H1 (cell line): ENCODE results near the gene RBM14. TPM values are rescaled to one million over a fixed set of nuclear protein-coding genes. Genes with fewer than 3 reads are reported as not detected.
A peak's percentile ranks its signal among the peaks of the same experiment; 100 is the strongest.

Experiments used
- ATF3 ChIP-seq: IDR thresholded peaks from 2 replicates; pipeline ENCODE4 v1.6.1; 2011; ENCODE audit warnings: low read depth, mild to moderate bottlenecking, low read length; ENCODE audit not compliant: insufficient read depth
- CBX5 ChIP-seq: fragments of 300-800, 300-1000 bp; sonication (generic); IDR thresholded peaks from 2 replicates; pipeline ENCODE4 v1.7.1; 2016; ENCODE audit warnings: antibody characterized with exemption, low read length, low read depth
- E2F6 ChIP-seq: IDR thresholded peaks from 2 replicates; pipeline ENCODE4 v1.6.1; 2012; ENCODE audit warnings: inconsistent platforms
- EZH2 ChIP-seq: fragments of 200-600 bp; sonication (generic); IDR thresholded peaks from 2 replicates; pipeline ENCODE4 v1.7.1; 2012; ENCODE audit warnings: low read depth, mild to moderate bottlenecking, moderate library complexity, low read length, inconsistent platforms; ENCODE audit not compliant: severe bottlenecking
- HDAC2 ChIP-seq, 2 experiments: fragments of 300-600 bp in 1 of 2; sonication (generic) in 1 of 2; IDR thresholded peaks; 2 replicates each; pipeline ENCODE4 v1.6.1; 2011 to 2012; ENCODE audit warnings: low read depth in 2 of 2, low read length in 2 of 2, mild to moderate bottlenecking in 2 of 2, moderate library complexity in 2 of 2, borderline replicate concordance in 1 of 2, inconsistent platforms in 1 of 2
- HDAC6 ChIP-seq: IDR thresholded peaks from one replicate; pipeline ENCODE4 v1.7.1; 2012; ENCODE audit warnings: low read depth, mild to moderate bottlenecking, inconsistent platforms, low read length, moderate library complexity
- JUN ChIP-seq: IDR thresholded peaks from 2 replicates; pipeline ENCODE4 v1.6.1; 2011; ENCODE audit warnings: low read depth, mild to moderate bottlenecking, improper control_type of control experiment, low read length
- MAFK ChIP-seq: IDR thresholded peaks from 2 replicates; pipeline ENCODE4 v1.6.1; 2012; ENCODE audit warnings: low read depth, mild to moderate bottlenecking, improper control_type of control experiment, low read length
- PHF8 ChIP-seq: fragments of 200-600 bp; sonication (generic); conservative IDR thresholded peaks from 2 replicates; pipeline ENCODE4 v1.7.1; 2012; ENCODE audit warnings: low read depth, mild to moderate bottlenecking, inconsistent platforms, low read length, moderate library complexity
- POU5F1 ChIP-seq: IDR thresholded peaks from 2 replicates; pipeline ENCODE4 v1.6.1; 2011; ENCODE audit warnings: low read depth, mild to moderate bottlenecking, low read length, moderate library complexity
- RBBP5 ChIP-seq: IDR thresholded peaks from 2 replicates; pipeline ENCODE4 v1.7.1; 2012; ENCODE audit warnings: low read depth, mild to moderate bottlenecking, inconsistent platforms, low read length, moderate library complexity, borderline replicate concordance
- RFX5 ChIP-seq: IDR thresholded peaks from 2 replicates; pipeline ENCODE4 v1.6.1; 2011; ENCODE audit warnings: low read depth, low read length, improper control_type of control experiment, borderline replicate concordance
- RXRA ChIP-seq: IDR thresholded peaks from 2 replicates; pipeline ENCODE4 v1.6.1; 2011; ENCODE audit warnings: low read depth, mild to moderate bottlenecking, low read length, moderate library complexity; ENCODE audit not compliant: insufficient read depth
- SAP30 ChIP-seq: fragments of 300-600 bp; sonication (generic); IDR thresholded peaks from 2 replicates; pipeline ENCODE4 v1.7.1; 2012; ENCODE audit warnings: low read length, moderate library complexity, mild to moderate bottlenecking, inconsistent platforms; ENCODE audit not compliant: insufficient read depth, insufficient replicate concordance
- SIRT6 ChIP-seq: IDR thresholded peaks from one replicate; pipeline ENCODE4 v1.7.1; 2012; ENCODE audit warnings: low read length, inconsistent platforms
- SIX5 ChIP-seq: IDR thresholded peaks from 2 replicates; pipeline ENCODE4 v1.6.1; 2011; ENCODE audit warnings: mild to moderate bottlenecking, low read depth, low read length
- TBP ChIP-seq: IDR thresholded peaks from 2 replicates; pipeline ENCODE4 v1.6.1; 2011; ENCODE audit warnings: low read depth, low read length, improper control_type of control experiment
- polyA plus RNA-seq, 7 experiments: library from polyadenylated mRNA; depleted of rRNA in 3 of 7; stranded (reverse) in 5 of 7; unstranded in 2 of 7; fragments of >200 nt in 5 of 7; fragments of 200-250 nt in 2 of 7; gene quantifications; 1 replicate in 5 of 7; 2 replicates in 1 of 7; 4 replicates in 1 of 7; pipeline versions ENCODE4 v1.2.1 to v1.2.3, GENCODE V29; 2011 to 2013; ENCODE audit warnings: missing spikeins in 2 of 7, mixed read lengths in 2 of 7
- total RNA-seq: library from RNA; stranded (reverse); fragmentation: NEBNext Ultra II Directional; extraction: Animal tissue kit (Norgen Biotek cat#: 25700); gene quantifications from 2 replicates; pipeline ENCODE4 v1.2.1, GENCODE V29; 2021

RBM14 gene
- total and polyA plus RNA-seq, 2 of the 8 experiments (the other 6 are each of a cell fraction or from before 2014, with no cell fraction given), result 67.2 to 142 TPM

GRCh38 chr11:66592457-66593302 is 23.8 kb upstream of the RBM14 start, which contains the start of the genes CCDC87 and CCS (continued):
- TF ChIP-seq SAP30 (no peak), CBX5 (no peak), JUN (no peak), SIX5 (no peak), TBP (no peak; the same call in 1 of the 2 replicates), E2F6 (peak; percentile 89), POU5F1 (no peak), MAFK (no peak), HDAC2 (IDR thresholded peaks at IDR 0.05; ENCODE audit: borderline replicate concordance in 1 of 2, low read depth in 2 of 2, low read length in 2 of 2) (peak in 1 of 2 experiments; percentile 83; a peak in 2 of 4 replicates), EZH2 (no peak), PHF8 (no peak), HDAC6 (no peak), RXRA (0 out of 2 replicates have a peak, but pooled peaks have one; percentile 8), ATF3 (no peak), RBBP5 (peak; percentile 68; the same call in 1 of the 2 replicates), SIRT6 (no peak), RFX5 (no peak)
